Measurements from ENCODE around the gene PARVB. TPM values are rescaled to one million over a fixed set of nuclear protein-coding genes. Genes with fewer than 3 reads are reported as not detected.

Gene PARVB
- total RNA-seq, 4 donors from 2014 or later = 33.5 to 73.5 (median 41.5) TPM

GRCh38 chr22:44026066-44026629 is 2.0 kb downstream of the PARVB start:
- peak overlapping the region; percentile 48 to 88 (median 80) for H3K27ac ChIP-seq
- DNase-seq (ENCODE audit: low spot score in 2 of 2) = no peak
- H3K4me3 ChIP-seq = peak overlapping the region in 2 of 4 donors; percentile 27 to 67
- H3K36me3 ChIP-seq = no peaks in the 10 kb centered on the region
- TF ChIP-seq POLR2A (IDR thresholded peaks at IDR 0.05) (no peak), CTCF (IDR thresholded peaks at IDR 0.05) (no peak), EP300 (IDR thresholded peaks at IDR 0.05) (no peak)
- H3K4me1 ChIP-seq = peaks cover 0 to 27% (median 6%) of the 10 kb centered on the region in 4 donors
- no peaks in the 10 kb centered on the region for H3K9me3 ChIP-seq
- peaks cover 0 to 4% of the 10 kb centered on the region in 2 donors for H3K27me3 ChIP-seq
- 65 to 71% methylated on average over 17 of the region's 17 CpGs for WGBS, 2 donors

GRCh38 chr22:44026630-44027511 is 2.8 kb downstream of the PARVB start:
- H3K9me3 ChIP-seq = no peaks in the 10 kb centered on the region
- WGBS, 2 donors = 49 to 56% methylated on average over 24 to 28 of the region's 28 CpGs
- H3K4me1 ChIP-seq = peaks cover 0 to 33% (median 6%) of the 10 kb centered on the region in 4 donors
- DNase-seq (ENCODE audit: low spot score in 2 of 2) = peak; percentile 50 to 72
- TF ChIP-seq EP300 (IDR thresholded peaks at IDR 0.05) (peak; percentile 45 to 64), CTCF (IDR thresholded peaks at IDR 0.05) (no peak), POLR2A (IDR thresholded peaks at IDR 0.05) (peak in 1 of 2 donors; percentile 27)
- H3K36me3 ChIP-seq = no peaks in the 10 kb centered on the region
- H3K27me3 ChIP-seq = peaks cover 0 to 4% of the 10 kb centered on the region in 2 donors
- peak overlapping the region in 2 of 4 donors; percentile 27 to 67 for H3K4me3 ChIP-seq
- peak overlapping the region; percentile 48 to 88 (median 80) for H3K27ac ChIP-seq

GRCh38 chr22:44028091-44028490 is 4.0 kb downstream of the PARVB start:
- WGBS, 2 donors = 84 to 85% methylated on average over 7 of the region's 7 CpGs
- no peak for DNase-seq (ENCODE audit: low spot score in 2 of 2)
- Histone ChIP-seq H3K4me1 (peaks cover 0 to 33% (median 6%) of the 10 kb centered on the region in 4 donors), H3K36me3 (no peaks in the 10 kb centered on the region), H3K4me3 (no peak overlapping the region), H3K27ac (peak overlapping the region in 1 of 4 donors; percentile 88), H3K27me3 (peaks cover 0 to 4% of the 10 kb centered on the region in 2 donors), H3K9me3 (no peaks in the 10 kb centered on the region)
- no peak for TF ChIP-seq EP300 (IDR thresholded peaks at IDR 0.05)
- TF ChIP-seq CTCF (IDR thresholded peaks at IDR 0.05) = no peak
- TF ChIP-seq POLR2A (IDR thresholded peaks at IDR 0.05) = no peak

- H3K27me3 ChIP-seq = no peaks in the 10 kb centered on the region
- no peak overlapping the region for H3K4me3 ChIP-seq
- H3K4me1 ChIP-seq = peaks cover 0 to 27% (median 6%) of the 10 kb centered on the region in 4 donors
- 93 to 94% methylated on average over 4 of the region's 4 CpGs for WGBS, 2 donors
- H3K36me3 ChIP-seq = no peaks in the 10 kb centered on the region
- no peak for TF ChIP-seq CTCF (IDR thresholded peaks at IDR 0.05)
- no peak for TF ChIP-seq EP300 (IDR thresholded peaks at IDR 0.05)
- no peak for TF ChIP-seq POLR2A (IDR thresholded peaks at IDR 0.05)
- H3K9me3 ChIP-seq = no peaks in the 10 kb centered on the region
- DNase-seq (ENCODE audit: low spot score in 2 of 2) = no peak
- no peak overlapping the region for H3K27ac ChIP-seq
Measured at GRCh38 chr22:44029069-44029468, 5.0 kb downstream of the PARVB start.
